Gastrocnemius medialis (tissue), 4 donors: ENCODE data around the gene P2RY14. TPM values are rescaled to one million over a fixed set of nuclear protein-coding genes. Genes with fewer than 3 reads are reported as not detected.
"Not testable (repeated sequence)": the region's sequence is repeated elsewhere in the genome, so short reads cannot be mapped to it uniquely, and the experiment has no call there.

ENCODE experiments used
- ATAC-seq, 2 donors: fragments of 150-250 bp; one replicate each; pipeline ENCODE4 v1.9.1; 2016
- DNase-seq, 2 donors: peaks; one replicate each; pipeline ENCODE4 v3.0.0-alpha.2; 2019
- H3K27ac ChIP-seq, 4 donors: fragments of 200-600 bp; sonication (generic); 1 replicate in 1 of 4; 2 replicates in 3 of 4; pipeline ENCODE4 v1.5.1; 2016 to 2018; ENCODE audit warnings: mild to moderate bottlenecking in 2 of 4, moderate library complexity in 1 of 4
- H3K27me3 ChIP-seq, 3 donors: fragments of 200-600 bp; sonication (generic) in 2 of 3; 1 replicate in 1 of 3; 2 replicates in 2 of 3; pipeline versions ENCODE4 v1.5.1 to v1.6.0; 2016 to 2019; ENCODE audit warnings: mild to moderate bottlenecking in 1 of 3, moderate library complexity in 1 of 3
- H3K36me3 ChIP-seq, 2 donors: fragments of 200-600 bp; sonication (generic) in 1 of 2; one replicate each; pipeline ENCODE4 v1.5.1; 2017 to 2018
- H3K4me1 ChIP-seq, 2 donors: fragments of 200-600 bp; sonication (generic) in 1 of 2; one replicate each; pipeline ENCODE4 v1.5.1; 2016 to 2017; ENCODE audit warnings: mild to moderate bottlenecking in 2 of 2
- H3K4me3 ChIP-seq, 4 donors: fragments of 200-600 bp; sonication (generic) in 3 of 4; 1 replicate in 1 of 4; 2 replicates in 3 of 4; pipeline ENCODE4 v1.5.1; 2016 to 2019; ENCODE audit warnings: mild to moderate bottlenecking in 2 of 4
- H3K9me3 ChIP-seq, 3 donors: fragments of 200-600 bp; sonication (generic) in 2 of 3; 1 replicate in 1 of 3; 2 replicates in 2 of 3; pipeline ENCODE4 v1.5.1; 2016 to 2019
- CTCF ChIP-seq, 5 experiments: fragments of 450-650 bp in 3 of 5; fragments of 200-600 bp in 2 of 5; sonication (generic) in 2 of 5; IDR thresholded peaks in 4 of 5; conservative IDR thresholded peaks in 1 of 5; 1 replicate in 4 of 5; 2 replicates in 1 of 5; pipeline ENCODE4 v1.5.1; 2016 to 2019; ENCODE audit warnings: antibody characterized with exemption in 5 of 5, mild to moderate bottlenecking in 3 of 5, moderate library complexity in 3 of 5
- POLR2A ChIP-seq, 2 donors: fragments of 450-650 bp; IDR thresholded peaks; one replicate each; pipeline ENCODE4 v1.6.1; 2017; ENCODE audit warnings: antibody characterized with exemption in 2 of 2, mild to moderate bottlenecking in 2 of 2, moderate library complexity in 2 of 2
- in situ Hi-C, 4 donors: fragments of 200-750 bp; cut with MboI; loops; one replicate each; pipeline versions ENCODE4 v1.15.0 to v1.8.0; 2017; ENCODE audit warnings: low sequenced_read_pairs in 4 of 4
- intact Hi-C: fragments of 100-400 bp; cut with DNase I; formaldehyde crosslinking; loops from one replicate; pipeline ENCODE4 v1.15.1; 2023; ENCODE audit warnings: low total_unique reads
- total RNA-seq, 4 donors: library from RNA; depleted of rRNA; stranded (reverse); fragments of >200 nt; gene quantifications; one replicate each; pipeline versions ENCODE4 v1.1.0 to v1.2.3, GENCODE V29; 2016

The P2RY14 gene
- total RNA-seq, 4 donors from 2014 or later: 3.3 to 5.2 (median 3.8) TPM

GRCh38 chr3:151259664-151260063, 18.7 kb downstream of the P2RY14 start:
- H3K27ac ChIP-seq: peak overlapping the region; percentile 7 to 65 (median 34)
- TF ChIP-seq CTCF (IDR thresholded peaks at IDR 0.05 in 4 of 5, conservative IDR thresholded peaks at IDR 0.05 in 1 of 5): no peak
- no peak for TF ChIP-seq POLR2A (IDR thresholded peaks at IDR 0.05)

GRCh38 chr3:151256749-151257148, 21.6 kb downstream of the P2RY14 start:
- TF ChIP-seq CTCF (IDR thresholded peaks at IDR 0.05 in 4 of 5, conservative IDR thresholded peaks at IDR 0.05 in 1 of 5) (no peak), POLR2A (IDR thresholded peaks at IDR 0.05) (no peak)
- Histone ChIP-seq H3K4me1 (peaks cover 7 to 8% of the 10 kb centered on the region in 2 donors), H3K27me3 (no peaks in the 10 kb centered on the region), H3K27ac (no peak overlapping the region), H3K36me3 (no peaks in the 10 kb centered on the region), H3K9me3 (no peaks in the 10 kb centered on the region), H3K4me3 (no peak overlapping the region)
- in situ Hi-C loops: no loop called here
- DNase-seq (no peak), ATAC-seq (no peak)
- intact Hi-C loops: no loop called here

More at GRCh38 chr3:151259664-151260063, 18.7 kb downstream of the P2RY14 start:
- no peak for DNase-seq
- peak in 1 of 2 donors; percentile 33 for ATAC-seq
- Histone ChIP-seq H3K4me3 (no peak overlapping the region), H3K4me1 (peaks cover 0 to 1% of the 10 kb centered on the region in 2 donors), H3K27me3 (no peaks in the 10 kb centered on the region), H3K36me3 (no peaks in the 10 kb centered on the region), H3K9me3 (no peaks in the 10 kb centered on the region)
- intact Hi-C loops: no loop called here
- in situ Hi-C loops: no loop called here

GRCh38 chr3:151248772-151249337, 29.5 kb downstream of the P2RY14 start:
- Histone ChIP-seq H3K4me3 (peak overlapping the region in 2 of 4 donors; percentile 19 to 21), H3K36me3 (no peaks in the 10 kb centered on the region), H3K9me3 (no peaks in the 10 kb centered on the region), H3K4me1 (peaks cover 0 to under 1% of the 10 kb centered on the region in 2 donors), H3K27ac (peak overlapping the region; percentile 22 to 54 (median 32)), H3K27me3 (no peaks in the 10 kb centered on the region)
- no peak for DNase-seq
- ATAC-seq: no peak
- TF ChIP-seq POLR2A (IDR thresholded peaks at IDR 0.05) (no peak), CTCF (IDR thresholded peaks at IDR 0.05 in 4 of 5, conservative IDR thresholded peaks at IDR 0.05 in 1 of 5) (no peak)
- in situ Hi-C loops (no loop called here), intact Hi-C loops (no loop called here)

- intact Hi-C loops, DNase-seq, H3K36me3 ChIP-seq, H3K27me3 ChIP-seq, H3K9me3 ChIP-seq, in situ Hi-C loops, H3K4me1 ChIP-seq, H3K27ac ChIP-seq, H3K4me3 ChIP-seq, ATAC-seq: not testable (repeated sequence)
These were observed 36.3 kb downstream of the P2RY14 start for GRCh38 chr3:151242006-151242405.

- no peaks in the 10 kb centered on the region for H3K36me3 ChIP-seq
- no peaks in the 10 kb centered on the region for H3K9me3 ChIP-seq
- TF ChIP-seq CTCF (IDR thresholded peaks at IDR 0.05 in 4 of 5, conservative IDR thresholded peaks at IDR 0.05 in 1 of 5) (no peak), POLR2A (IDR thresholded peaks at IDR 0.05) (no peak)
- ATAC-seq: no peak
- H3K4me3 ChIP-seq: no peak overlapping the region
- H3K27me3 ChIP-seq: no peaks in the 10 kb centered on the region
- H3K27ac ChIP-seq: no peak overlapping the region
- H3K4me1 ChIP-seq: no peaks in the 10 kb centered on the region
- in situ Hi-C loops: no loop called here
- DNase-seq: no peak
- intact Hi-C loops: no loop called here
These were observed 41.6 kb downstream of the P2RY14 start for GRCh38 chr3:151236736-151237135.
